Astrocyte of the hippocampus (primary cell): ENCODE data around the gene PGGHG.
"Not testable (repeated sequence)": the region's sequence is repeated elsewhere in the genome, so short reads cannot be mapped to it uniquely, and the experiment has no call there.

Experiments
- DNase-seq: peaks from one replicate; pipeline ENCODE4 v3.0.0; 2011; ENCODE audit warnings: low read depth, low spot score

The PGGHG gene

GRCh38 chr11:329886-330253, 40.9 kb downstream of the PGGHG start:
- DNase-seq = no peak

GRCh38 chr11:330307-330693, 41.4 kb downstream of the PGGHG start:
- DNase-seq = no peak

GRCh38 chr11:330694-331357, 41.9 kb downstream of the PGGHG start:
- DNase-seq = no peak

GRCh38 chr11:331358-332060, 42.6 kb downstream of the PGGHG start:
- no peak for DNase-seq

GRCh38 chr11:332651-333480, 43.9 kb downstream of the PGGHG start:
- no peak for DNase-seq

- not testable (repeated sequence) for DNase-seq
These were observed 44.8 kb downstream of the PGGHG start for GRCh38 chr11:333616-334263.

- DNase-seq = no peak
These were observed 45.5 kb downstream of the PGGHG start for GRCh38 chr11:334264-334994.

- peak; percentile 51 for DNase-seq
These were observed 47.1 kb downstream of the PGGHG start for GRCh38 chr11:335779-336658.

GRCh38 chr11:336659-337198, 47.8 kb downstream of the PGGHG start:
- no peak for DNase-seq

- no peak for DNase-seq
These were observed 48.8 kb downstream of the PGGHG start for GRCh38 chr11:337711-338110.

GRCh38 chr11:339963-340362, 51.0 kb downstream of the PGGHG start:
- no peak for DNase-seq

GRCh38 chr11:340539-341512, 51.9 kb downstream of the PGGHG start:
- no peak for DNase-seq

- no peak for DNase-seq
These were observed 53.4 kb downstream of the PGGHG start for GRCh38 chr11:342328-342727.

GRCh38 chr11:344836-345578, 56.1 kb downstream of the PGGHG start:
- no peak for DNase-seq
